SK-N-SH (cell line): ENCODE data around the gene MMUT. TPM values are rescaled to one million over a fixed set of nuclear protein-coding genes. Genes with fewer than 3 reads are reported as not detected.

ENCODE experiments used
- CTCF ChIA-PET: fragments of 300-600, 350-600 bp; formaldehyde crosslinking; extraction: SDS; loops from one replicate; lab custom pipeline; 2021; lab: Yijun Ruan, JAX
- POLR2A ChIA-PET: fragments of 350-600 bp; sonication (Branson Sonifier 250); formaldehyde crosslinking; extraction: SDS; loops from one replicate; lab custom pipeline; 2020; ENCODE audit warnings: antibody characterized with exemption, inconsistent platforms; lab: Yijun Ruan, JAX
- DNase-seq: peaks from one replicate; pipeline ENCODE4 v3.0.0; 2012
- H2AFZ ChIP-seq: fragments of 200-600 bp; sonication (generic); 2 replicates; pipeline ENCODE4 v1.8.1; 2016; ENCODE audit warnings: antibody characterized with exemption, mild to moderate bottlenecking, low read depth
- H3F3A ChIP-seq: fragments of 200-600 bp; sonication (generic); replicated peaks from 2 replicates; pipeline ENCODE3; 2016; ENCODE audit warnings: antibody characterized with exemption, mild to moderate bottlenecking; ENCODE audit not compliant: insufficient read depth
- H3K27ac ChIP-seq, 2 experiments: fragments of 200-500 bp in 1 of 2; fragments of 200-600 bp in 1 of 2; sonication (Bioruptor generic) in 1 of 2; sonication (generic), shearing (Covaris generic) in 1 of 2; 2 replicates each; pipeline versions ENCODE4 v1.5.1 to v1.6.1; 2014 to 2016; ENCODE audit warnings: low read depth in 2 of 2, inconsistent platforms in 1 of 2, low read length in 1 of 2, mild to moderate bottlenecking in 1 of 2, mixed read lengths in 1 of 2
- H3K27me3 ChIP-seq: fragments of 200-600 bp; sonication (generic), shearing (Covaris generic); 2 replicates; pipeline ENCODE4 v1.6.1; 2016; ENCODE audit warnings: mixed run types; ENCODE audit not compliant: insufficient read depth
- H3K36me3 ChIP-seq, 2 experiments: fragments of 200-500 bp in 1 of 2; fragments of 200-600 bp in 1 of 2; sonication (Bioruptor generic) in 1 of 2; sonication (generic) in 1 of 2; replicated peaks in 1 of 2; 2 replicates each; pipeline versions ENCODE3 to v1.5.1; 2014 to 2016; ENCODE audit warnings: low read length in 1 of 2, mild to moderate bottlenecking in 1 of 2; ENCODE audit not compliant: insufficient read depth in 2 of 2, control insufficient read depth in 1 of 2
- H3K4me1 ChIP-seq, 2 experiments: fragments of 200-500 bp in 1 of 2; fragments of 200-600 bp in 1 of 2; sonication (Bioruptor generic) in 1 of 2; sonication (generic), shearing (Covaris generic) in 1 of 2; 2 replicates each; pipeline versions ENCODE4 v1.5.1 to v1.6.1; 2014 to 2016; ENCODE audit warnings: low read depth in 1 of 2, low read length in 1 of 2, mixed run types in 1 of 2; ENCODE audit not compliant: insufficient read depth in 2 of 2, control insufficient read depth in 1 of 2
- H3K4me2 ChIP-seq: fragments of 200-600 bp; sonication (generic), shearing (Covaris generic); 2 replicates; pipeline ENCODE4 v1.6.1; 2017; ENCODE audit warnings: mixed run types
- H3K4me3 ChIP-seq, 2 experiments: fragments of 200-500 bp in 1 of 2; fragments of 200-600 bp in 1 of 2; sonication (Bioruptor generic) in 1 of 2; sonication (generic), shearing (Covaris generic) in 1 of 2; 2 replicates each; pipeline versions ENCODE4 v1.5.1 to v1.8.1; 2014 to 2016; ENCODE audit warnings: low read depth in 2 of 2, inconsistent platforms in 1 of 2, low read length in 1 of 2, mild to moderate bottlenecking in 1 of 2, mixed read lengths in 1 of 2, moderate library complexity in 1 of 2
- H3K79me2 ChIP-seq: fragments of 200-600 bp; sonication (generic); 2 replicates; pipeline ENCODE4 v1.8.1; 2017; ENCODE audit warnings: mild to moderate bottlenecking; ENCODE audit not compliant: insufficient read depth
- H3K9ac ChIP-seq: fragments of 200-600 bp; sonication (generic); 2 replicates; pipeline ENCODE4 v1.6.1; 2017; ENCODE audit warnings: mixed run types
- H3K9me2 ChIP-seq: fragments of 200-600 bp; sonication (generic); 2 replicates; pipeline ENCODE4 v1.6.1; 2017; ENCODE audit warnings: mixed run types
- H3K9me3 ChIP-seq: fragments of 200-600 bp; sonication (generic); 2 replicates; pipeline ENCODE4 v1.6.1; 2017; ENCODE audit warnings: mixed run types, mild to moderate bottlenecking, moderate library complexity
- H4K20me1 ChIP-seq: fragments of 200-600 bp; sonication (generic); 2 replicates; pipeline ENCODE4 v1.6.1; 2017; ENCODE audit warnings: mild to moderate bottlenecking, mixed run types; ENCODE audit not compliant: insufficient read depth
- CHD2 ChIP-seq: fragments of 150-350 bp; IDR thresholded peaks from 2 replicates; pipeline ENCODE4 v1.6.1; 2018; ENCODE audit warnings: low read length; ENCODE audit not compliant: partially characterized antibody
- EP300 ChIP-seq, 2 experiments: IDR thresholded peaks; 2 replicates each; pipeline versions ENCODE4 v1.4.0 to v1.6.1; 2012; ENCODE audit warnings: borderline replicate concordance in 1 of 2, low read depth in 1 of 2, low read length in 1 of 2
- FOXM1 ChIP-seq: IDR thresholded peaks from 2 replicates; pipeline ENCODE4 v1.4.0; 2012; ENCODE audit warnings: low read depth, mild to moderate bottlenecking
- JUND ChIP-seq: IDR thresholded peaks from 2 replicates; pipeline ENCODE4 v1.4.0; 2012
- MEF2A ChIP-seq: IDR thresholded peaks from 2 replicates; pipeline ENCODE4 v1.4.0; 2012; ENCODE audit warnings: low read depth, borderline replicate concordance
- NFIC ChIP-seq: IDR thresholded peaks from 2 replicates; pipeline ENCODE4 v1.4.0; 2012; ENCODE audit warnings: borderline replicate concordance
- POLR2AphosphoS5 ChIP-seq: IDR thresholded peaks from 2 replicates; pipeline ENCODE4 v1.6.1; 2012; ENCODE audit warnings: low read depth, low read length
- RCOR1 ChIP-seq: fragments of 150-350 bp; IDR thresholded peaks from 2 replicates; pipeline ENCODE4 v1.6.1; 2017; ENCODE audit warnings: antibody characterized with exemption, low read length
- RFX5 ChIP-seq: IDR thresholded peaks from 2 replicates; pipeline ENCODE4 v1.6.1; 2012; ENCODE audit warnings: mild to moderate bottlenecking, improper control_type of control experiment, low read length
- RXRA ChIP-seq: IDR thresholded peaks from 2 replicates; pipeline ENCODE4 v1.4.0; 2012; ENCODE audit warnings: low read depth, mild to moderate bottlenecking, borderline replicate concordance
- TAF1 ChIP-seq: IDR thresholded peaks from 2 replicates; pipeline ENCODE4 v1.6.1; 2012; ENCODE audit warnings: low read depth, mild to moderate bottlenecking, low read length, moderate library complexity, borderline replicate concordance
- TCF12 ChIP-seq: IDR thresholded peaks from 2 replicates; pipeline ENCODE4 v1.4.0; 2012
- WGBS: methylation state at CpG from one replicate; pipeline ENCODE4 v1.1.6; 2017; ENCODE audit warnings: low lambda C conversion rate; 5-methylcytosine and 5-hydroxymethylcytosine counted together
- polyA plus RNA-seq, 3 experiments: library from polyadenylated mRNA; depleted of rRNA; stranded (reverse); fragments of >200 nt; gene quantifications; 2 replicates each; pipeline ENCODE4 v1.2.3, GENCODE V29; 2012
- TF ChIP-seq, protein P1 (sequence below): fragments of 200-600 bp; sonication (generic); IDR thresholded peaks from 2 replicates; pipeline ENCODE4 v1.6.1; 2017; ENCODE audit warnings: antibody characterized with exemption, mild to moderate bottlenecking, moderate library complexity
- TF ChIP-seq, protein P2 (sequence below): IDR thresholded peaks from 2 replicates; pipeline ENCODE4 v1.4.0; 2012; ENCODE audit warnings: low read depth
- TF ChIP-seq, protein P3 (sequence below): IDR thresholded peaks from 2 replicates; pipeline ENCODE4; 2012
- TF ChIP-seq, protein P4 (sequence below): IDR thresholded peaks from 2 replicates; pipeline ENCODE4 v1.4.0; 2012; ENCODE audit warnings: low read depth, borderline replicate concordance
- TF ChIP-seq, protein P5 (sequence below): fragments of 150-350 bp; IDR thresholded peaks from 2 replicates; pipeline ENCODE4 v1.6.1; 2017; ENCODE audit warnings: antibody characterized with exemption, low read length, low read depth, borderline replicate concordance

MMUT gene
- polyA plus RNA-seq, 1 of the 3 experiments (the other 2 are of a cell fraction), result 6.7 TPM

DNA sequence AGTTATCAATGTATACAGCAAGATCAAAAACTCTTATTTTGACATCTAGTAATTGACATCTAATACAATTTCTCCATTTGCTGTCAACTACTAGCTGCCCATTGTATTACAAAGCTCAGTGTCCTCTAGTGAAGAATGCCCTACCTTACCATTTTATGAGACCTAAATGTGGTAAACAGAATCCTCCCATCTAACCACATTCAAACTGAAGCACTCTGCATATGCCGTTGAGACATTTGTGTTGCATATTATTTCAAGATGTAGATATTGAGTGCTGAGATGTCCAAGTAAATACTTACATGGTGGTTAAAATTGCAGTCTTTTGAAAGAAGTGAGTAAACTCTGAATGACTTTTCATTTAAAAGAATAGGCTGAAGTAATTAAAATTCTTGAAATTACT is 36.1 kb upstream of the MMUT start:
- Histone ChIP-seq H3K36me3 (no peaks in the 10 kb centered on the region), H4K20me1 (no peaks in the 10 kb centered on the region), H2AFZ (no peak overlapping the region), H3K4me3 (no peak overlapping the region), H3K9me2 (no peaks in the 10 kb centered on the region), H3K27me3 (no peaks in the 10 kb centered on the region), H3K4me1 (no peaks in the 10 kb centered on the region), H3F3A (no peaks in the 10 kb centered on the region), H3K79me2 (no peaks in the 10 kb centered on the region), H3K9me3 (no peaks in the 10 kb centered on the region), H3K4me2 (no peak overlapping the region), H3K27ac (no peak overlapping the region), H3K9ac (no peak overlapping the region)
- ChIA-PET CTCF (no interaction called here), POLR2A (no interaction called here)
- no peak for DNase-seq
- TF ChIP-seq RFX5 (no peak), NFIC (no peak), RXRA (no peak), TAF1 (no peak), CHD2 (no peak), JUND (no peak), POLR2AphosphoS5 (no peak), FOXM1 (no peak), TCF12 (no peak), EP300 (IDR thresholded peaks at IDR 0.05; ENCODE audit: borderline replicate concordance in 1 of 2, low read depth in 1 of 2, low read length in 1 of 2) (no peak), MEF2A (no peak), RCOR1 (no peak)
- TF ChIP-seq, protein P1, sequence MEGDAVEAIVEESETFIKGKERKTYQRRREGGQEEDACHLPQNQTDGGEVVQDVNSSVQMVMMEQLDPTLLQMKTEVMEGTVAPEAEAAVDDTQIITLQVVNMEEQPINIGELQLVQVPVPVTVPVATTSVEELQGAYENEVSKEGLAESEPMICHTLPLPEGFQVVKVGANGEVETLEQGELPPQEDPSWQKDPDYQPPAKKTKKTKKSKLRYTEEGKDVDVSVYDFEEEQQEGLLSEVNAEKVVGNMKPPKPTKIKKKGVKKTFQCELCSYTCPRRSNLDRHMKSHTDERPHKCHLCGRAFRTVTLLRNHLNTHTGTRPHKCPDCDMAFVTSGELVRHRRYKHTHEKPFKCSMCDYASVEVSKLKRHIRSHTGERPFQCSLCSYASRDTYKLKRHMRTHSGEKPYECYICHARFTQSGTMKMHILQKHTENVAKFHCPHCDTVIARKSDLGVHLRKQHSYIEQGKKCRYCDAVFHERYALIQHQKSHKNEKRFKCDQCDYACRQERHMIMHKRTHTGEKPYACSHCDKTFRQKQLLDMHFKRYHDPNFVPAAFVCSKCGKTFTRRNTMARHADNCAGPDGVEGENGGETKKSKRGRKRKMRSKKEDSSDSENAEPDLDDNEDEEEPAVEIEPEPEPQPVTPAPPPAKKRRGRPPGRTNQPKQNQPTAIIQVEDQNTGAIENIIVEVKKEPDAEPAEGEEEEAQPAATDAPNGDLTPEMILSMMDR, result no peak
- TF ChIP-seq, protein P2, sequence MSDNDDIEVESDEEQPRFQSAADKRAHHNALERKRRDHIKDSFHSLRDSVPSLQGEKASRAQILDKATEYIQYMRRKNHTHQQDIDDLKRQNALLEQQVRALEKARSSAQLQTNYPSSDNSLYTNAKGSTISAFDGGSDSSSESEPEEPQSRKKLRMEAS, result no peak
- TF ChIP-seq, protein P3, sequence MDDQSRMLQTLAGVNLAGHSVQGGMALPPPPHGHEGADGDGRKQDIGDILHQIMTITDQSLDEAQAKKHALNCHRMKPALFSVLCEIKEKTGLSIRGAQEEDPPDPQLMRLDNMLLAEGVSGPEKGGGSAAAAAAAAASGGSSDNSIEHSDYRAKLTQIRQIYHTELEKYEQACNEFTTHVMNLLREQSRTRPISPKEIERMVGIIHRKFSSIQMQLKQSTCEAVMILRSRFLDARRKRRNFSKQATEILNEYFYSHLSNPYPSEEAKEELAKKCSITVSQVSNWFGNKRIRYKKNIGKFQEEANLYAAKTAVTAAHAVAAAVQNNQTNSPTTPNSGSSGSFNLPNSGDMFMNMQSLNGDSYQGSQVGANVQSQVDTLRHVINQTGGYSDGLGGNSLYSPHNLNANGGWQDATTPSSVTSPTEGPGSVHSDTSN, result no peak
- TF ChIP-seq, protein P4, sequence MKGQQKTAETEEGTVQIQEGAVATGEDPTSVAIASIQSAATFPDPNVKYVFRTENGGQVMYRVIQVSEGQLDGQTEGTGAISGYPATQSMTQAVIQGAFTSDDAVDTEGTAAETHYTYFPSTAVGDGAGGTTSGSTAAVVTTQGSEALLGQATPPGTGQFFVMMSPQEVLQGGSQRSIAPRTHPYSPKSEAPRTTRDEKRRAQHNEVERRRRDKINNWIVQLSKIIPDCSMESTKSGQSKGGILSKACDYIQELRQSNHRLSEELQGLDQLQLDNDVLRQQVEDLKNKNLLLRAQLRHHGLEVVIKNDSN, result no peak
- TF ChIP-seq, protein P5, sequence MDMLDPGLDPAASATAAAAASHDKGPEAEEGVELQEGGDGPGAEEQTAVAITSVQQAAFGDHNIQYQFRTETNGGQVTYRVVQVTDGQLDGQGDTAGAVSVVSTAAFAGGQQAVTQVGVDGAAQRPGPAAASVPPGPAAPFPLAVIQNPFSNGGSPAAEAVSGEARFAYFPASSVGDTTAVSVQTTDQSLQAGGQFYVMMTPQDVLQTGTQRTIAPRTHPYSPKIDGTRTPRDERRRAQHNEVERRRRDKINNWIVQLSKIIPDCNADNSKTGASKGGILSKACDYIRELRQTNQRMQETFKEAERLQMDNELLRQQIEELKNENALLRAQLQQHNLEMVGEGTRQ, result no peak
- 3% methylated on average over 1 of the region's 1 CpG for WGBS
